Astrocyte (in vitro differentiated cells and primary cell): ENCODE data around the gene PASK. TPM values are rescaled to one million over a fixed set of nuclear protein-coding genes. Genes with fewer than 3 reads are reported as not detected.

Experiments used
- DNase-seq: peaks from one replicate; pipeline ENCODE4 v3.0.0-alpha.2; 2010; ENCODE audit warnings: low read depth
- FAIRE-seq: peaks from 2 replicates; lab custom pipeline; 2011; peaks lifted over from hg19 to GRCh38; lab: Jason Lieb, UNC
- H2AFZ ChIP-seq: 2 replicates; pipeline ENCODE4 v1.6.0; 2012; ENCODE audit warnings: low read depth, low read length, inconsistent platforms
- H3K27ac ChIP-seq: 2 replicates; pipeline ENCODE4 v1.5.1; 2011; ENCODE audit warnings: low read depth, low read length, inconsistent platforms
- H3K27me3 ChIP-seq: 2 replicates; pipeline ENCODE4 v1.6.0; 2011; ENCODE audit warnings: low read length, inconsistent platforms; ENCODE audit not compliant: insufficient read depth
- H3K36me3 ChIP-seq: 2 replicates; pipeline ENCODE4 v1.5.1; 2011; ENCODE audit warnings: low read length, inconsistent platforms; ENCODE audit not compliant: insufficient read depth
- H3K4me1 ChIP-seq: 2 replicates; pipeline ENCODE4 v1.5.1; 2011; ENCODE audit warnings: low read length, inconsistent platforms; ENCODE audit not compliant: insufficient read depth
- H3K4me2 ChIP-seq: 2 replicates; pipeline ENCODE4 v1.6.0; 2012; ENCODE audit warnings: low read length, inconsistent platforms
- H3K4me3 ChIP-seq: 2 replicates; pipeline ENCODE4 v1.5.1; 2011; ENCODE audit warnings: low read depth, mild to moderate bottlenecking, low read length, inconsistent platforms; ENCODE audit not compliant: insufficient read depth
- H3K79me2 ChIP-seq: 2 replicates; pipeline ENCODE4 v1.6.0; 2012; ENCODE audit warnings: mild to moderate bottlenecking, low read length, inconsistent platforms; ENCODE audit not compliant: insufficient read depth
- H3K9ac ChIP-seq: 2 replicates; pipeline ENCODE4 v1.6.0; 2012; ENCODE audit warnings: mild to moderate bottlenecking, low read length, inconsistent platforms
- H3K9me3 ChIP-seq: 2 replicates; pipeline ENCODE4 v1.5.1; 2012; ENCODE audit warnings: low read depth, mild to moderate bottlenecking, low read length, inconsistent platforms; ENCODE audit not compliant: insufficient read depth
- H4K20me1 ChIP-seq: 2 replicates; pipeline ENCODE4 v1.6.0; 2012; ENCODE audit warnings: low read length, inconsistent platforms; ENCODE audit not compliant: insufficient read depth
- H3K27ac Mint-ChIP-seq: one replicate; pipeline ENCODE4 v1.8.0; 2021; ENCODE audit warnings: mild to moderate bottlenecking, mixed read lengths; ENCODE audit not compliant: unreplicated experiment
- H3K27me3 Mint-ChIP-seq: one replicate; pipeline ENCODE4 v1.8.0; 2021; ENCODE audit warnings: low read depth, mixed read lengths; ENCODE audit not compliant: unreplicated experiment
- H3K36me3 Mint-ChIP-seq: one replicate; pipeline ENCODE4 v1.8.0; 2021; ENCODE audit warnings: low read depth, mixed read lengths; ENCODE audit not compliant: unreplicated experiment
- H3K4me1 Mint-ChIP-seq: one replicate; pipeline ENCODE4 v1.8.0; 2021; ENCODE audit warnings: low read depth, mixed read lengths; ENCODE audit not compliant: unreplicated experiment
- H3K4me3 Mint-ChIP-seq: one replicate; pipeline ENCODE4 v1.8.0; 2021; ENCODE audit warnings: mild to moderate bottlenecking, moderate library complexity, mixed read lengths; ENCODE audit not compliant: unreplicated experiment
- H3K9me3 Mint-ChIP-seq: one replicate; pipeline ENCODE4 v1.8.0; 2021; ENCODE audit warnings: mild to moderate bottlenecking, mixed read lengths; ENCODE audit not compliant: unreplicated experiment
- EZH2 ChIP-seq: IDR thresholded peaks from 2 replicates; pipeline ENCODE4 v1.6.1; 2012; ENCODE audit warnings: mild to moderate bottlenecking, low read length, inconsistent platforms; ENCODE audit not compliant: insufficient read depth
- total RNA-seq: library from RNA; stranded (reverse); gene quantifications from 2 replicates; pipeline ENCODE4 v1.2.1, GENCODE V29; 2021
- TF ChIP-seq, protein P1 (sequence below): IDR thresholded peaks from 2 replicates; pipeline ENCODE4 v1.5.1; 2011; ENCODE audit warnings: low read depth, mild to moderate bottlenecking, inconsistent platforms, low read length, moderate library complexity; ENCODE audit not compliant: insufficient read depth

The PASK gene
- total RNA-seq, 1 donor from 2014 or later = 8.0 TPM

DNA sequence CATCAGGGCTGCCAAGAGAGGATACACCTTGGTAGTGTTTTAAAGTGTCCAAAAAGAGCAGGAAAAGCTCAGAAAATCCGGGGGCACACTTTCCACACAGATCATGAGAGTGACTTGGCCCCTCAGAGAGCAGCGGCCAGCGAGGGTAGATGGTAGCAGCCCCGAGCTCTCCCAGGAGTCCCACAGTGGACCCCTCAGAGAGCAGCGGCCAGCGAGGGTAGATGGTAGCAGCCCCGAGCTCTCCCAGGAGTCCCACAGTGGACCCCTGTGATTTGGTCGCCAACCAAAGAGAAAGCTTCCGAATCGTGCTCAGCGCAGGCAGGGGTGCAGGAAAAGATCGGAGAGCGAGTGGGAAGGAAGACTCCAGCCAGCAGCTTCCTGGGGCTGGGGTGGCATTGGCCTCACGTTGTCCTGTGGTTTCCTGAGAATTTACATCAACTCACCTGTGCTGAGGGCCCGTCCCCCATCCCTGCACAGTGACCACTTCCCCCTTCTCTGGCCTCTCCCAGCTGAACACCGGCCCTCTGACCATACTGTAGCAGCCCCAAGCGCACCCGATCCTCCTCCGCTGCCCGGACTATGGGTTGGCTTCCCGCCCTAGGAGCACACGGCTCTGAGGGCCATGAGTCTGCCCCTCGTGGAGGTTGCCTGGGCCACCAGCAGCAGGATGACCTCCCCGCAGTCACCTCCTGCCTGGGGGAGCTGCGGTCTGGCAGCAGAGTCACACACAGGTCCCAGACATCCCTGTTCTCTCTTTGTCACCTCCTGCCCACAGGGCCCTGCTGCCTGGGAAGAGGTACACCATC, 80.9 kb downstream of the PASK start:
- no peak overlapping the region for H3K4me3 Mint-ChIP-seq
- H3K4me3 ChIP-seq = no peak overlapping the region
- no peak for TF ChIP-seq EZH2
- no peaks in the 10 kb centered on the region for H3K79me2 ChIP-seq
- H3K27me3 ChIP-seq = no peaks in the 10 kb centered on the region
- H3K36me3 ChIP-seq = no peaks in the 10 kb centered on the region
- peaks cover 46% of the 10 kb centered on the region for H3K27me3 Mint-ChIP-seq
- no peaks in the 10 kb centered on the region for H3K4me1 ChIP-seq
- no peak overlapping the region for H3K27ac ChIP-seq
- H3K4me1 Mint-ChIP-seq = no peaks in the 10 kb centered on the region
- H3K36me3 Mint-ChIP-seq = no peaks in the 10 kb centered on the region
- no peaks in the 10 kb centered on the region for H3K9me3 Mint-ChIP-seq
- H3K9me3 ChIP-seq = no peaks in the 10 kb centered on the region
- H3K4me2 ChIP-seq = no peak overlapping the region
- FAIRE-seq (no peak), DNase-seq (no peak)
- no peak overlapping the region for H3K9ac ChIP-seq
- no peaks in the 10 kb centered on the region for H4K20me1 ChIP-seq
- H2AFZ ChIP-seq = no peak overlapping the region
- H3K27ac Mint-ChIP-seq = no peak overlapping the region

DNA sequence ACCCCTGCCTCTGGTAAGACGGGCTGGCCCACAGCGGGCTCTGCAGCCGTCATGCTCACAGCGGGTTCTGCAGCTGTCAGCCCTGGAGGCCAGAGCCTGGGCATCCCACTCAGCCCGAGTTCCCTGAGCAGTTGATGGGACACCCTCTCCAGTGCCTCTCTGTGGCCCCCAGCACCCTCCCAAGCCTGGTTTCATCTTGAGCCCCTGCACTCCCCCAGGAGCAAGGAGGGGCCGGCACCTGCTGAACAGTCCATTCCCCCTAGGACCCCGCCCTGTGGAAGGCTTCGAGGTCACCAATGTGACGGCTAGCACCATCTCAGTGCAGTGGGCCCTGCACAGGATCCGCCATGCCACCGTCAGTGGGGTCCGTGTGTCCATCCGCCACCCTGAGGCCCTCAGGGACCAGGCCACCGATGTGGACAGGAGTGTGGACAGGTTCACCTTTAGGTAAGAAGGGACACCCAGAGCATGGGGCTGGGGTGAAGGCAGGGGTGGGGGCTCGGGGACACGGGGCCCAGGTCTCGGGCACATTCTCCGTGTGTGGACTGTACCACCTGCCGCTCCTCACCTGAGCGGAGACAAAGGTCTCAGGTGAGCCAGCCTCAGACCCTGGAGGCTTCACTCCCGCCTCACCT, 81.7 kb downstream of the PASK start:
- Histone ChIP-seq H3K9me3 (no peaks in the 10 kb centered on the region), H3K27ac (no peak overlapping the region), H3K4me2 (no peak overlapping the region), H4K20me1 (no peaks in the 10 kb centered on the region), H3K36me3 (no peaks in the 10 kb centered on the region), H3K27me3 (no peaks in the 10 kb centered on the region), H3K4me1 (no peaks in the 10 kb centered on the region), H3K79me2 (no peaks in the 10 kb centered on the region), H3K4me3 (no peak overlapping the region), H2AFZ (no peak overlapping the region), H3K9ac (no peak overlapping the region)
- DNase-seq (no peak), FAIRE-seq (no peak)
- H3K36me3 Mint-ChIP-seq = no peaks in the 10 kb centered on the region
- H3K9me3 Mint-ChIP-seq = no peaks in the 10 kb centered on the region
- H3K27me3 Mint-ChIP-seq = peaks cover 48% of the 10 kb centered on the region
- no peak overlapping the region for H3K4me3 Mint-ChIP-seq
- no peak overlapping the region for H3K27ac Mint-ChIP-seq
- TF ChIP-seq, protein P1, sequence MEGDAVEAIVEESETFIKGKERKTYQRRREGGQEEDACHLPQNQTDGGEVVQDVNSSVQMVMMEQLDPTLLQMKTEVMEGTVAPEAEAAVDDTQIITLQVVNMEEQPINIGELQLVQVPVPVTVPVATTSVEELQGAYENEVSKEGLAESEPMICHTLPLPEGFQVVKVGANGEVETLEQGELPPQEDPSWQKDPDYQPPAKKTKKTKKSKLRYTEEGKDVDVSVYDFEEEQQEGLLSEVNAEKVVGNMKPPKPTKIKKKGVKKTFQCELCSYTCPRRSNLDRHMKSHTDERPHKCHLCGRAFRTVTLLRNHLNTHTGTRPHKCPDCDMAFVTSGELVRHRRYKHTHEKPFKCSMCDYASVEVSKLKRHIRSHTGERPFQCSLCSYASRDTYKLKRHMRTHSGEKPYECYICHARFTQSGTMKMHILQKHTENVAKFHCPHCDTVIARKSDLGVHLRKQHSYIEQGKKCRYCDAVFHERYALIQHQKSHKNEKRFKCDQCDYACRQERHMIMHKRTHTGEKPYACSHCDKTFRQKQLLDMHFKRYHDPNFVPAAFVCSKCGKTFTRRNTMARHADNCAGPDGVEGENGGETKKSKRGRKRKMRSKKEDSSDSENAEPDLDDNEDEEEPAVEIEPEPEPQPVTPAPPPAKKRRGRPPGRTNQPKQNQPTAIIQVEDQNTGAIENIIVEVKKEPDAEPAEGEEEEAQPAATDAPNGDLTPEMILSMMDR = no peak
- no peak for TF ChIP-seq EZH2
- H3K4me1 Mint-ChIP-seq = no peaks in the 10 kb centered on the region

GRCh38 chr2:241066893-241067341, 82.4 kb downstream of the PASK start:
- Histone ChIP-seq H3K9me3 (no peaks in the 10 kb centered on the region), H4K20me1 (no peaks in the 10 kb centered on the region), H3K4me2 (no peak overlapping the region), H3K79me2 (no peaks in the 10 kb centered on the region), H3K9ac (no peak overlapping the region), H3K36me3 (no peaks in the 10 kb centered on the region), H2AFZ (no peak overlapping the region), H3K4me3 (no peak overlapping the region), H3K4me1 (no peaks in the 10 kb centered on the region), H3K27me3 (peaks cover 2% of the 10 kb centered on the region), H3K27ac (no peak overlapping the region)
- DNase-seq (no peak), FAIRE-seq (no peak)
- no peak overlapping the region for H3K27ac Mint-ChIP-seq
- H3K9me3 Mint-ChIP-seq = no peaks in the 10 kb centered on the region
- TF ChIP-seq EZH2 = no peak
- TF ChIP-seq, protein P1 = no peak
- no peaks in the 10 kb centered on the region for H3K4me1 Mint-ChIP-seq
- no peaks in the 10 kb centered on the region for H3K36me3 Mint-ChIP-seq
- H3K27me3 Mint-ChIP-seq = peaks cover 46% of the 10 kb centered on the region
- H3K4me3 Mint-ChIP-seq = no peak overlapping the region
